Rectal smooth muscle tissue (tissue), 1 donor: ENCODE measurements around the gene MYO18B.

Source experiments
- H3K27ac ChIP-seq: one replicate; pipeline ENCODE4 v1.7.0; 2013; ENCODE audit warnings: low read depth, low read length, inconsistent platforms
- H3K27me3 ChIP-seq: one replicate; pipeline ENCODE4 v1.7.0; 2013; ENCODE audit warnings: low read length; ENCODE audit not compliant: control insufficient read depth, insufficient read depth
- H3K36me3 ChIP-seq: one replicate; pipeline ENCODE4 v1.7.0; 2013; ENCODE audit warnings: low read length; ENCODE audit not compliant: control insufficient read depth, insufficient read depth
- H3K4me1 ChIP-seq: one replicate; pipeline ENCODE4 v1.7.0; 2013; ENCODE audit warnings: low read length; ENCODE audit not compliant: control insufficient read depth, insufficient read depth
- H3K4me3 ChIP-seq: one replicate; pipeline ENCODE4 v1.7.0; 2013; ENCODE audit warnings: low read length
- H3K9ac ChIP-seq: one replicate; pipeline ENCODE4 v1.7.0; 2013; ENCODE audit warnings: low read length

The MYO18B gene

DNA sequence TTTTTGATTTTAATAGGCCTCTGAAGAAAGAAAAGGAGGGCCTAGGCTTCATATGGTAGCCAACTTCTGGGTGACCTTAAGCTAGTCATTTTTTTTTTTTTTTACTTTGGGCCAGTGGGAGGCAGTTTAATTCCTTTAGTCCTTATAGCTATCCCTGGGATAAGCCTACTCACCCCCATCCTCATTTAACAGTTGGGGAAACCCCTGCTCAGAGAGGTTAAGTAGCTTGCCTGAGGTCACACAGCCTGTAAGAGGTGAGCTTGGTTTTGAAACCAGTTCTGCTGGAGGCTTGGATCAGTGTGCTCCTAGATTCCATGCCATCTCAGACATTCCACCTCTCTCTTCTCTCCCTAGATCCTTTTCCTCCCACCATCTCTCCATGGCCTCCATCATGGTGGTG is 86.4 kb downstream of the MYO18B start:
- no peak overlapping the region for H3K9ac ChIP-seq
- no peaks in the 10 kb centered on the region for H3K36me3 ChIP-seq
- H3K27me3 ChIP-seq, result no peaks in the 10 kb centered on the region
- no peak overlapping the region for H3K27ac ChIP-seq
- no peaks in the 10 kb centered on the region for H3K4me1 ChIP-seq
- H3K4me3 ChIP-seq, result no peak overlapping the region

DNA sequence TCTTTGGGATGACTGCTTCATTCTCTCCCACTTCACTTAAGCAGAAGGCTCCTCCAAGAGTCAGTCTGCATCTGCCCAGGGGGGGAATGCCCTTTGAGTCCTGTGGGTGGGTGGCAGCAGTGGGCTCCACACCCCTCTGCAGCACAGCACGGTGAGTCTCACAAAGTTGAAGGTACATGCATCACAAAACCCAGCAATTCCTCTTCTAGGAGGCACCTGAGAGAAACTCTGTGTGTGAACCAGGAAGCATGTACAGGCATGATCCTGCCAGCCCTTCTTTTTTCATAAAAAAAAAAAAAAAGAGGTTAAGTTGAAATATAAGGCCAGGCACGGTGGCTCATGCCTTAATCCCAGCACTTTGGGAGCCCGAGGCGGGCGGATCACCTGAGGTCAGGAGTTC is 87.2 kb downstream of the MYO18B start:
- Histone ChIP-seq H3K27me3 (no peaks in the 10 kb centered on the region), H3K4me1 (no peaks in the 10 kb centered on the region), H3K36me3 (no peaks in the 10 kb centered on the region), H3K4me3 (no peak overlapping the region), H3K27ac (no peak overlapping the region), H3K9ac (no peak overlapping the region)

GRCh38 chr22:25829808-25830777 is 88.1 kb downstream of the MYO18B start:
- Histone ChIP-seq H3K9ac (no peak overlapping the region), H3K4me3 (no peak overlapping the region), H3K4me1 (no peaks in the 10 kb centered on the region), H3K27me3 (no peaks in the 10 kb centered on the region), H3K36me3 (no peaks in the 10 kb centered on the region), H3K27ac (no peak overlapping the region)

DNA sequence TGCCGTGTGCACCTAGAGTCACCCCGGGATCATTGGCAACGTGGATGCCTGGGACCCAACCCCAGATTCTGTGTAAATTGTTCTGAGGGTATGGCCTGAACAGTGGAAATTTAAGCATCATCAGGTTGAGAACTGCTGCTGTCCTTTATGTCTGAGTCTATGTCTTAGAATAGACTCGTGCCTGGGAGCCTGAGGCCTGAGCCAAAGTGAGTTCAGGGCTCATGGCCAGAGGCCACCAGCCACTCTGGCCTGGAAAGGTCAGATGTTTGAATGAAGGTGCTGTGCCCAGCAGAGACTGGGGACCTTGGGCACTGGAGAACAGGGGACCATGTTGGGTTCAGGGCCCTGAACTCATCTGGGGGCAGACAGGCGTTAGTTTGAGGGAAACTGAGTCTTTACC is 91.1 kb downstream of the MYO18B start:
- H3K4me1 ChIP-seq, result no peaks in the 10 kb centered on the region

DNA sequence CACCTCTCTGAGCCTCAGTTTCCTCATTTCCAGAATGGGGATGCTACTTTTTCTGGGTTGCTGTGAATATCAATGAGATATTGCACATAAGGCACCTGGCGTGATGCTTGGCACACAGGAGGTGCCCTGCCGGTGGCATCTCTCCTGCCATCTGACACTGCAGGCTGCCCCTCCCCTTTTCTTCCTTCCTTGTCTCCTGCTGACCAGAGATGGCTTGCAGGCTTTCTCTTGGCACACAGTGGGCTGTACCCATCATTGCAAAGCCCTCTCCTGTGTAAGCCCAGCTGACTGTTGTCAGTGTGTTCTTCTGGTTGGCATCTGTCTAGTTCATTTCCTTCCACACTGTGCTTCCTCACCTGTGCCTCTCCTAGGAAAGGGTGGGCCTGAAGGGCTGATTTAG is 91.7 kb downstream of the MYO18B start:
- Histone ChIP-seq H3K4me3 (no peak overlapping the region), H3K27me3 (no peaks in the 10 kb centered on the region), H3K9ac (no peak overlapping the region), H3K36me3 (no peaks in the 10 kb centered on the region), H3K4me1 (no peaks in the 10 kb centered on the region), H3K27ac (no peak overlapping the region)

More for the DNA sequence above, 91.1 kb downstream of the MYO18B start:
- no peak overlapping the region for H3K4me3 ChIP-seq
- H3K27ac ChIP-seq, result no peak overlapping the region
- no peak overlapping the region for H3K9ac ChIP-seq
- no peaks in the 10 kb centered on the region for H3K36me3 ChIP-seq
- no peaks in the 10 kb centered on the region for H3K27me3 ChIP-seq

DNA sequence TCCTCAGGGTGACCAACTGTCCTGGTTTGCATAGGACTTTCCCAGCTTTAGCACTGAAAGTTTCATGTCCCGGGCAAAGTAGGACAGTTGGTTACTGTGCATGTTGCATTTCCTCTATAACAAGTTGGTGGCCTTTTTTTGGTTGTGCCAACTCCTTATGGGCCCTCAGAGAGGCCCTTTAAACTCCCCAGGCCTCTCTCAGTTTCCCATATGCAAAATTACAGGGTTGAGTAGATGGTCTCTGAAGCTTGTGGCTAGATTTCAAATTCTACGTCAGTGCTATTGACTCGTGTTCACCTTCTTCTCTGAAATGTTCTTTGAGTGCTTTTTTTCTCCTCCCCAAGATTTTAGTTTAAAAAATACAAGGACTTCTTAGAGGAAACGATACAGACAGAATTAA is 92.5 kb downstream of the MYO18B start:
- Histone ChIP-seq H3K27ac (no peak overlapping the region), H3K9ac (no peak overlapping the region), H3K4me3 (no peak overlapping the region), H3K4me1 (no peaks in the 10 kb centered on the region), H3K27me3 (no peaks in the 10 kb centered on the region), H3K36me3 (no peaks in the 10 kb centered on the region)

DNA sequence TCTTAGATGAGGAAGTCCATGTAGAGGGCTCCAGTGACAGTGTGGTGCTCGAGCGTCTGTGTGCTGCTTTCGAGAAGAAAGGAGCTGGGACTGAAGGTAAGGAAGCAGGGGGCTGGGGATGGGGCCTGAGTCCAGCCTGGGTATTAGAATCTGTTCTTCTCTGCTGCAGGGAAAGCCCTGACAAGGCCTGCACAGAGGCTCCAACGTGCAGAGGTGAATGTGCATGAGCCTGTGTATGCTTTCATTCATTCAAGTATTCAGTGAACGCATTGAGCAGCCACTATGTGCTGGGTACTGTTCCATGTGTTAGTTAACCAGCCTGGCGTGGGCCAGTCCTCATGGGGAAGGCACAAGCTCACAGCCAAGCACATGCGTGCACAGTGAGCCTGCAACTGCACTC is 93.4 kb downstream of the MYO18B start:
- H3K4me3 ChIP-seq, result no peak overlapping the region
- no peaks in the 10 kb centered on the region for H3K36me3 ChIP-seq
- no peak overlapping the region for H3K27ac ChIP-seq
- H3K27me3 ChIP-seq, result no peaks in the 10 kb centered on the region
- no peaks in the 10 kb centered on the region for H3K4me1 ChIP-seq
- H3K9ac ChIP-seq, result no peak overlapping the region

- Histone ChIP-seq H3K36me3 (no peaks in the 10 kb centered on the region), H3K9ac (no peak overlapping the region), H3K27ac (no peak overlapping the region), H3K27me3 (no peaks in the 10 kb centered on the region), H3K4me3 (no peak overlapping the region), H3K4me1 (no peaks in the 10 kb centered on the region)
Measured at GRCh38 chr22:25837288-25837900, 95.4 kb downstream of the MYO18B start.

DNA sequence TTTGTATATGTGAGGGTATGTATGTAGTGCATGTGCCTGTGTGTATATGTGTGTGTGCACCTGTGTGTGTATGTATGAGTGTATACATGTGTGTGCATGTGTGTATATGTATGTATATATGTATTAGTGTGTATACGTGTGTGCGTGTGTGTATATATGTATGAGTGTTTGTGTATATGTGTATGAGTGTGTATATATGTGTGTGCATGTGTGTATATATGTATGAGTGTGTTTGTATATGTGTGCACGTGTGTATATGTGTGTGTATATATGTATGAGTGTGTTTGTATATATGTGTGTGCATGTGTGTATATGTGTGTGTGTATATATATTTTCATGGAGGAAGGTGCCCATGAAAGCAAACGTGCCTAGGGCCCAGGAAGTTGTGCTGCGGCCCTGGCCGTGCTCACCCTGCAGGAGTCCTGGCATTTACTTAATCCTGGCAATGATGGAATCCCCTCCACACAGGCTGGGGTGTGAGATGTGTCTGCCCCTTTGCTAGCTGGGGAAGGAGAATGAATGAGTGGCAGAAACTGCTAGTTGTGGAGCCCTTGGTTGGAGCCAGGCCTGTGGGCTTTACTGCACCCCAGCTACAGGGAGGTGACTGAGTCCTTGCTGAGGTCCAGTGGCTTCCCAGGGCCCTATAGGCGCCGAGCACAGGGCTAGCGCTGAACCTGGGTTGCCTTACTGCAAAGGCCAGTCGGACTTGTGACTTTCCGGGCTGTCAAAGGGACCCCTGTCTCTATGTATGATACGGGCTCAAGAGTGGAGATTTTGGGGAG is 97.2 kb downstream of the MYO18B start:
- Histone ChIP-seq H3K36me3 (no peaks in the 10 kb centered on the region), H3K4me1 (no peaks in the 10 kb centered on the region), H3K27me3 (no peaks in the 10 kb centered on the region), H3K4me3 (no peak overlapping the region), H3K27ac (no peak overlapping the region), H3K9ac (no peak overlapping the region)

GRCh38 chr22:25839755-25840154 is 97.8 kb downstream of the MYO18B start:
- Histone ChIP-seq H3K36me3 (no peaks in the 10 kb centered on the region), H3K4me3 (no peak overlapping the region), H3K27me3 (no peaks in the 10 kb centered on the region), H3K27ac (no peak overlapping the region), H3K9ac (no peak overlapping the region), H3K4me1 (no peaks in the 10 kb centered on the region)

DNA sequence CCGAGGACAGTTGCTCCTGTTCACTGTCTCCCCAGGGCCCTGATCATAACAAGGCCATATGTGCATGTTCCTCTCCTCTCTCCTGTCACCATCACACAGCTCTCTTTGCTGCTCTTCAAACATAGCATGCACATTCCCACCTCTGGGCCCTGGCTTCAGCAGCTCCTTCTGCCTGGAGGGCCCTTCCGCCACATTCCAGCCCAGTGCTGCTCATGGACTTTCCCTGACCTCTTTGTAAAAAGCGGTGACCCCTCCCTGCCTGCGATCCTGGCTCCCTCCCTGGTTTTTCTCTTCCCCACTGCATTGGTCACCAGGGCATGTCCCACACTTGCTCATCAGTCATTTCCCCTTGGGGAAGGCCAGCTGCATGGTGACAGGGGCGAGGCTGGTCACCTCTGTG is 98.2 kb downstream of the MYO18B start:
- H3K4me3 ChIP-seq, result no peak overlapping the region
- no peak overlapping the region for H3K27ac ChIP-seq
- no peaks in the 10 kb centered on the region for H3K4me1 ChIP-seq
- no peaks in the 10 kb centered on the region for H3K36me3 ChIP-seq
- H3K27me3 ChIP-seq, result no peaks in the 10 kb centered on the region
- H3K9ac ChIP-seq, result no peak overlapping the region

DNA sequence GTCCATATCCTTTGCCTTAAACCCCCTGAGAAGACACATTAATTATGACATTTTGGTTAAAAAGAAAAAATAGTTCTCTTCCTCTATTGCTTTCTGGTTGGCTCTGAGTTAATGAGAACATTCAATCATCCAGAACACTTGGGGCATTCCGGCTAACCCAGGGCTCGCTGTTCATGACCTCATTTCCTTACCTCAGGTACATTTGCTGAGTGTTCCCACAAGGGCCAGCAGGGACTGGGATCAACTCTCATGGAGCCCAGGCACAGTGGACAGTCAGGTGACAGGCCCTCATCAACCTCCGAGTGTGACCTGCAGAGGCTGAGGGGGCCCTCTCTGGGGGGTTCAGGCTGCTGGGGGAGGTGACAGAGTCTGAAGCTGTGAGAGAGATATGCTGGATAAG is 98.9 kb downstream of the MYO18B start:
- H3K4me1 ChIP-seq, result no peaks in the 10 kb centered on the region
- H3K9ac ChIP-seq, result no peak overlapping the region
- no peaks in the 10 kb centered on the region for H3K27me3 ChIP-seq
- H3K4me3 ChIP-seq, result no peak overlapping the region
- no peak overlapping the region for H3K27ac ChIP-seq
- no peaks in the 10 kb centered on the region for H3K36me3 ChIP-seq
